Smooth muscle cell (in vitro differentiated cells): ENCODE results near the gene CTCFL. TPM values are rescaled to one million over a fixed set of nuclear protein-coding genes. Genes with fewer than 3 reads are reported as not detected.

Source experiments
- DNase-seq: peaks from one replicate; lab custom pipeline; 2025; ENCODE audit not compliant: unreplicated experiment; lab: John Stamatoyannopoulos, UW
- H2AFZ ChIP-seq: fragments of 200-600 bp; sonication (generic); 2 replicates; pipeline ENCODE4 v1.6.0; 2016; ENCODE audit warnings: antibody characterized with exemption, low read depth, mild to moderate bottlenecking
- H3F3A ChIP-seq: fragments of 200-600 bp; sonication (generic); 2 replicates; pipeline ENCODE4 v1.6.0; 2017; ENCODE audit warnings: antibody characterized with exemption, low read depth
- H3K27ac ChIP-seq: fragments of 200-600 bp; sonication (generic); 2 replicates; pipeline ENCODE4 v1.5.1; 2016; ENCODE audit warnings: low read depth, mild to moderate bottlenecking
- H3K27me3 ChIP-seq: fragments of 200-600 bp; sonication (generic); 2 replicates; pipeline ENCODE4 v1.6.1; 2016; ENCODE audit warnings: low read depth, mild to moderate bottlenecking
- H3K36me3 ChIP-seq: fragments of 200-600 bp; sonication (generic); 2 replicates; pipeline ENCODE4 v1.5.1; 2016; ENCODE audit warnings: low read depth
- H3K4me1 ChIP-seq: fragments of 200-600 bp; sonication (generic); 2 replicates; pipeline ENCODE4 v1.5.1; 2016; ENCODE audit warnings: low read depth
- H3K4me2 ChIP-seq: fragments of 200-600 bp; sonication (generic); 2 replicates; pipeline ENCODE4 v1.6.0; 2016; ENCODE audit warnings: mild to moderate bottlenecking
- H3K4me3 ChIP-seq: fragments of 200-600 bp; sonication (generic); 2 replicates; pipeline ENCODE4 v1.5.1; 2016; ENCODE audit warnings: mild to moderate bottlenecking
- H3K79me2 ChIP-seq: fragments of 200-600 bp; sonication (generic); 2 replicates; pipeline ENCODE4 v1.6.0; 2016; ENCODE audit warnings: low read depth, mild to moderate bottlenecking
- H3K9ac ChIP-seq: fragments of 200-600 bp; sonication (generic); 2 replicates; pipeline ENCODE4 v1.6.0; 2016; ENCODE audit warnings: low read depth
- H3K9me3 ChIP-seq: fragments of 200-600 bp; sonication (generic); replicated peaks from 2 replicates; pipeline ENCODE4 v1.5.1; 2016; ENCODE audit warnings: low read depth
- H4K20me1 ChIP-seq: fragments of 200-600 bp; sonication (generic); 2 replicates; pipeline ENCODE4 v1.6.0; 2016; ENCODE audit warnings: low read depth
- WGBS: methylation state at CpG from one replicate; pipeline ENCODE4 v1.1.7; 2016; ENCODE audit warnings: low lambda C conversion rate; 5-methylcytosine and 5-hydroxymethylcytosine counted together
- polyA plus RNA-seq: library from polyadenylated mRNA; unstranded; fragments of >200 nt; fragmentation: Nextera tagmentation; extraction: Ambion mirVana; gene quantifications from 2 replicates; pipeline ENCODE4 v1.2.1, GENCODE V29; 2016
- total RNA-seq: library from RNA; depleted of rRNA; stranded (reverse); fragments of >200 nt; gene quantifications from 2 replicates; pipeline ENCODE4 v1.2.3, GENCODE V29; 2014
- TF ChIP-seq, protein P1 (sequence below): fragments of 200-600 bp; sonication (generic); IDR thresholded peaks from 2 replicates; pipeline ENCODE4 v1.5.1; 2017; ENCODE audit warnings: borderline replicate concordance, mild to moderate bottlenecking, antibody characterized with exemption; ENCODE audit not compliant: insufficient read depth, poor library complexity, severe bottlenecking

Gene CTCFL
- total and polyA plus RNA-seq, 2 experiments from 2014 or later = not detected

DNA sequence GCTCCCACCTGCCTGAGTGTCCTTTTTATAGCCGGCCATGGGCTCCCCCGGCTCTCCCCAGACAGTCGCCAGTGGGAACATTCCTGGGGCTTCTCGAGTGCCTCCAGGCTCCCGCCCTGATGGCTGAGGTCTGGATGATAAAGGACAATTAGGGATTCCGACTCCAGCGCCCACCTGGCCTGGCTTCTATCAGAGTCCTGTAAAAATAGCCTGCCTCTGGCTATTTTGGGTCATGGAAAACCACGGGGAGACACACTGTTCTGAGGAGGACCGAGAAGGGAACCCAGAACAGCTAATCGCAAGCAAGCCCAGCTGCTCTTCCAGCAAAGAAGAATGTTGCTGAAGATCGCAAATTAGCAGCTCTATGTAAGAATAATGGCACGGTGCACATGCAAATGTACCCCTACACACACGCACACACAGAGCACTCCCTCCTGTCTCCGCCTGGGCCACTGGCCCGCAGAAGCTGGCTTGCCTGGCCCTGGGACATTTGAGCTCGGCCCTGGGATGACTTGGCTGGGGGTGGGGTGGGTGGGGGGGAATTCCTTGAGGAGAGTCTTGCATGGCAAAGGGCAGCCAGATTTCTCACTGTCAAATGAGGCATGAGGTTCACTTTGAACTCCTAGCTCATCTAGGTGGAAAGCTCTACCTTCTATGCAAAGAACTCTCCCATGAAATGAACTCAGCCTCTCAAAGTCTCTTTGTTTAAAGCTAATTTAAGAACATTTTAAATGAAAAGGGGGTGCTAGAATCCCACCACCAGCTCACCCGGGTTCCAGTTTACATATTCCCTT lies 55.3 kb downstream of the CTCFL start:
- Histone ChIP-seq H3K36me3 (no peaks in the 10 kb centered on the region), H3K9ac (no peak overlapping the region), H3K4me3 (no peak overlapping the region), H2AFZ (no peak overlapping the region), H3K79me2 (no peaks in the 10 kb centered on the region), H3K27me3 (no peaks in the 10 kb centered on the region), H3K4me2 (no peak overlapping the region), H3F3A (no peaks in the 10 kb centered on the region), H3K9me3 (no peaks in the 10 kb centered on the region), H3K4me1 (peaks cover 30% of the 10 kb centered on the region), H4K20me1 (no peaks in the 10 kb centered on the region), H3K27ac (no peak overlapping the region)
- TF ChIP-seq, protein P1, sequence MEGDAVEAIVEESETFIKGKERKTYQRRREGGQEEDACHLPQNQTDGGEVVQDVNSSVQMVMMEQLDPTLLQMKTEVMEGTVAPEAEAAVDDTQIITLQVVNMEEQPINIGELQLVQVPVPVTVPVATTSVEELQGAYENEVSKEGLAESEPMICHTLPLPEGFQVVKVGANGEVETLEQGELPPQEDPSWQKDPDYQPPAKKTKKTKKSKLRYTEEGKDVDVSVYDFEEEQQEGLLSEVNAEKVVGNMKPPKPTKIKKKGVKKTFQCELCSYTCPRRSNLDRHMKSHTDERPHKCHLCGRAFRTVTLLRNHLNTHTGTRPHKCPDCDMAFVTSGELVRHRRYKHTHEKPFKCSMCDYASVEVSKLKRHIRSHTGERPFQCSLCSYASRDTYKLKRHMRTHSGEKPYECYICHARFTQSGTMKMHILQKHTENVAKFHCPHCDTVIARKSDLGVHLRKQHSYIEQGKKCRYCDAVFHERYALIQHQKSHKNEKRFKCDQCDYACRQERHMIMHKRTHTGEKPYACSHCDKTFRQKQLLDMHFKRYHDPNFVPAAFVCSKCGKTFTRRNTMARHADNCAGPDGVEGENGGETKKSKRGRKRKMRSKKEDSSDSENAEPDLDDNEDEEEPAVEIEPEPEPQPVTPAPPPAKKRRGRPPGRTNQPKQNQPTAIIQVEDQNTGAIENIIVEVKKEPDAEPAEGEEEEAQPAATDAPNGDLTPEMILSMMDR = no peak
- WGBS = 28% methylated on average over 17 of the region's 17 CpGs
- DNase-seq = no peak

DNA sequence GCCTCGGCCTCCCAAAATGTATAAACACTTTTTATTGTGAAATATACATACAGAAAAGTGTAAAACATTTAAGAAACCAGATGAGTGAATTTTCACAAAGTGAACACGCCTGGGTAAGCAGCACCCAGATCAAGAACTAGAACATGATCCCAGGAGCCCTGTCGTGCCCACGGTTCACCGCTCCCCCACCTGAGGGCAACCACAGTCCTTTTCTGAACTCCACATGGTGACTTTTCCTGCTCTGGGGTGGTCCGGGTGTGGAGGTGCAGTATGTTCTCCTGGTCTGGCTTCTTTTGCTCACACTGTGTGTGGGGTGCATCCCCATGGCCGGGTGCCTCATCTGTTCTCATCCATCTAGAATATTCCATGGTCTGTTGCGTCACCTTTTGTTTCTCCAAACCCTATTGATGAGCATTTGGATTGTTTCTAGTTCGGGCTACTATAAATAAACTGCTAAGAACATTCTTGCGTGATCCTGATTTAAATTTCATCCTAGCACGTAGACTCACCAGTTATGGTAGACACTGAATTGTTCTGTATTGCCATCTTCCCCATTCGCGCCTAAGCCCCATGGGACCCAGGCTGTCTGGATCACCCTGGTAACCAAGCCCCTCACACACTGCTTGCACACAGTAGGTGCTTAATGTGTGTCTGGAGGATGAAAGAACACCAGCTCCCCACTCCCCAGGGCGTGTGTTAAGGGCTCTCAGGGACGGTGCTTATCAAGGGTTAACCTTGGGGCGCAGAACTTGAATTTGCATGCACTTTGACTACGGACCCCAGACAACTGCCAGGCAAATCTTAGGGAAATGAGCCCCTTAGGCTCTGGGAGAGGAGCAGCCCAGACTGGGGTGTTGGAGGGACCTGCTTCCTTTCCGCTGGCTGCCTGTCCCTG lies 56.2 kb downstream of the CTCFL start:
- no peak overlapping the region for H3K4me3 ChIP-seq
- H3K27me3 ChIP-seq = no peaks in the 10 kb centered on the region
- H3F3A ChIP-seq = no peaks in the 10 kb centered on the region
- no peaks in the 10 kb centered on the region for H3K36me3 ChIP-seq
- H3K27ac ChIP-seq = no peak overlapping the region
- WGBS = 82% methylated on average over 18 of the region's 18 CpGs
- no peak for DNase-seq
- H3K9ac ChIP-seq = no peak overlapping the region
- TF ChIP-seq, protein P1 = no peak
- no peaks in the 10 kb centered on the region for H3K9me3 ChIP-seq
- no peak overlapping the region for H3K4me2 ChIP-seq
- H3K4me1 ChIP-seq = peaks cover 30% of the 10 kb centered on the region
- H2AFZ ChIP-seq = no peak overlapping the region
- H3K79me2 ChIP-seq = no peaks in the 10 kb centered on the region
- H4K20me1 ChIP-seq = no peaks in the 10 kb centered on the region

DNA sequence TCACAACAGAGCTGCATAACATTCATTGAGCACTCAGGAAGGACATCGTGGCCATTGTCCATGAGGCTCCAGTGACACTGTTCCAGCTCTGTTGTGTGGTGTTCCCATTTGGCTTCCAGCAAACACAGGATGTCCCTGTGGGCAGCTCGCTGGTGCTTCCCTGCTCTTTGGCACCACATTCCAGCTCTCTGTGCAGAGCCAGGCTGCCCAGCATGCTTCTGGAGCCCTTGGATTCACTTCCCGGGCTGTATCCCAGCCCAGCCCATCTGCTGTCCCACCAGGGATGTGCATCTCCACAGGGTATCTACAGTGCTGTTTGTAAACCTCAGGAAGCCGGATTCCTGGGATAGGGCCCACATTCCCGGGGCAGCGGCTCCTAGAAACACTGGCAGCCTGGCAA lies 57.2 kb downstream of the CTCFL start:
- Histone ChIP-seq H3K4me3 (no peak overlapping the region), H3K4me2 (no peak overlapping the region), H3K9ac (no peak overlapping the region), H2AFZ (no peak overlapping the region), H3K4me1 (peaks cover 24% of the 10 kb centered on the region), H3F3A (no peaks in the 10 kb centered on the region), H3K79me2 (no peaks in the 10 kb centered on the region), H3K9me3 (no peaks in the 10 kb centered on the region), H3K27ac (no peak overlapping the region), H3K36me3 (no peaks in the 10 kb centered on the region), H4K20me1 (no peaks in the 10 kb centered on the region), H3K27me3 (no peaks in the 10 kb centered on the region)
- no peak for DNase-seq
- 82% methylated on average over 6 of the region's 6 CpGs for WGBS
- TF ChIP-seq, protein P1 = no peak
